Activated CD8-positive, alpha-beta T cell treated with anti-CD3 and anti-CD28 coated beads for 36 hours (primary cell): ENCODE measurements around the gene FNIP1. TPM values are rescaled to one million over a fixed set of nuclear protein-coding genes. Genes with fewer than 3 reads are reported as not detected.

Experiments
- ATAC-seq: fragments of 200-7000 bp; cut with Tn5 transposase; one replicate; pipeline ENCODE4 v1.10.0; 2021; ENCODE audit warnings: mild to moderate bottlenecking, moderate library complexity
- CTCF ChIA-PET: fragments of 350-600 bp; sonication (Branson Sonifier 250); formaldehyde crosslinking; loops from one replicate; lab custom pipeline; 2021; ENCODE audit warnings: antibody characterized with exemption; lab: Charles Lee
- POLR2A ChIA-PET: fragments of 350-600 bp; sonication (Branson Sonifier 250); formaldehyde crosslinking; loops from one replicate; lab custom pipeline; 2021; ENCODE audit warnings: antibody characterized with exemption; lab: Charles Lee
- DNase-seq: peaks from one replicate; pipeline ENCODE4 v3.0.0-alpha.2; 2020
- H3K27ac Mint-ChIP-seq: one replicate; pipeline ENCODE4 v1.8.0; 2021; ENCODE audit warnings: mild to moderate bottlenecking, mixed read lengths
- H3K27me3 Mint-ChIP-seq: one replicate; pipeline ENCODE4 v1.8.0; 2021; ENCODE audit warnings: mixed read lengths
- H3K36me3 Mint-ChIP-seq: one replicate; pipeline ENCODE4 v1.8.0; 2021; ENCODE audit warnings: low read depth, mixed read lengths
- H3K4me1 Mint-ChIP-seq: one replicate; pipeline ENCODE4 v1.8.0; 2021; ENCODE audit warnings: low read depth, mixed read lengths
- H3K4me3 Mint-ChIP-seq: one replicate; pipeline ENCODE4 v1.8.0; 2021; ENCODE audit warnings: mild to moderate bottlenecking, moderate library complexity, mixed read lengths
- H3K9me3 Mint-ChIP-seq: one replicate; pipeline ENCODE4 v1.8.0; 2021; ENCODE audit warnings: mixed read lengths
- CTCF ChIP-seq: fragments of 200-600 bp; IDR thresholded peaks from one replicate; pipeline ENCODE4 v1.8.0; 2022; ENCODE audit warnings: antibody characterized with exemption, mild to moderate bottlenecking
- intact Hi-C: fragments of 100-400 bp; cut with micrococcal nuclease; formaldehyde crosslinking; loops from one replicate; pipeline ENCODE4 v1.10.0; 2022
- total RNA-seq, 2 experiments: library from RNA; stranded (reverse); gene quantifications; one replicate each; pipeline ENCODE4 v1.2.3, GENCODE V29; 2021

FNIP1 gene
- total RNA-seq, 2 experiments from 2014 or later: 15.9 to 16.0 TPM

- no peaks in the 10 kb centered on the region for H3K9me3 Mint-ChIP-seq
- DNase-seq (no peak), ATAC-seq (no peak)
- TF ChIP-seq CTCF: no peak
- peaks cover 41% of the 10 kb centered on the region for H3K4me1 Mint-ChIP-seq
- intact Hi-C loops: no loop called here
- H3K27me3 Mint-ChIP-seq: no peaks in the 10 kb centered on the region
- ChIA-PET POLR2A (interaction anchor here (1.0 kb wide), 1 partner anchor 9 kb away, joined by 4 read pairs; no protein-coding TSS in a partner anchor), CTCF (interaction anchor here (0.9 to 1.5 kb wide), 4 partner anchors 18 to 198 kb away, joined by 3 read pairs; no protein-coding TSS in a partner anchor)
- H3K36me3 Mint-ChIP-seq: peaks cover 14% of the 10 kb centered on the region
- no peak overlapping the region for H3K27ac Mint-ChIP-seq
- H3K4me3 Mint-ChIP-seq: no peak overlapping the region
Observed at GRCh38 chr5:131787736-131788135, 9.1 kb downstream of the FNIP1 start.

- H3K27me3 Mint-ChIP-seq: no peaks in the 10 kb centered on the region
Observed at GRCh38 chr5:131786900-131787692, 9.7 kb downstream of the FNIP1 start.

GRCh38 chr5:131786036-131786435, 10.8 kb downstream of the FNIP1 start:
- intact Hi-C loops: no loop called here
- Mint-ChIP-seq H3K4me1 (peaks cover 41% of the 10 kb centered on the region), H3K27me3 (no peaks in the 10 kb centered on the region), H3K27ac (no peak overlapping the region), H3K4me3 (no peak overlapping the region), H3K9me3 (peaks cover 1% of the 10 kb centered on the region), H3K36me3 (peaks cover 19% of the 10 kb centered on the region)
- CTCF ChIA-PET: interaction anchor here (1.0 to 1.2 kb wide), 2 partner anchors 12 to 197 kb away, joined by 3 to 4 read pairs; no protein-coding TSS in a partner anchor
- TF ChIP-seq CTCF: no peak
- ATAC-seq (no peak), DNase-seq (no peak)
- POLR2A ChIA-PET: interaction anchor here (0.7 kb wide), 1 partner anchor 659 kb away, joined by 3 read pairs; no protein-coding TSS in a partner anchor

More at GRCh38 chr5:131786900-131787692, 9.7 kb downstream of the FNIP1 start:
- ChIA-PET CTCF (interaction anchor here (1.1 to 1.5 kb wide), 4 partner anchors 13 to 36 kb away, joined by 3 to 4 read pairs (median 3); no protein-coding TSS in a partner anchor), POLR2A (no interaction called here)
- H3K4me3 Mint-ChIP-seq: no peak overlapping the region
- H3K4me1 Mint-ChIP-seq: peaks cover 39% of the 10 kb centered on the region
- intact Hi-C loops: no loop called here
- no peaks in the 10 kb centered on the region for H3K9me3 Mint-ChIP-seq
- TF ChIP-seq CTCF: no peak
- ATAC-seq (no peak), DNase-seq (no peak)
- no peak overlapping the region for H3K27ac Mint-ChIP-seq
- H3K36me3 Mint-ChIP-seq: peaks cover 16% of the 10 kb centered on the region

- ATAC-seq (no peak), DNase-seq (no peak)
- Mint-ChIP-seq H3K27ac (no peak overlapping the region), H3K36me3 (peaks cover 16% of the 10 kb centered on the region), H3K4me3 (no peak overlapping the region), H3K27me3 (no peaks in the 10 kb centered on the region), H3K4me1 (peaks cover 35% of the 10 kb centered on the region), H3K9me3 (peaks cover 1% of the 10 kb centered on the region)
- no peak for TF ChIP-seq CTCF
- ChIA-PET CTCF (no interaction called here), POLR2A (interaction anchor here (1.2 kb wide), 1 partner anchor 13 kb away, joined by 3 read pairs; no protein-coding TSS in a partner anchor)
- intact Hi-C loops: no loop called here
Observed at GRCh38 chr5:131783874-131784273, 12.9 kb downstream of the FNIP1 start.

- H3K27ac Mint-ChIP-seq: no peak overlapping the region
- peaks cover 16% of the 10 kb centered on the region for H3K36me3 Mint-ChIP-seq
- no peaks in the 10 kb centered on the region for H3K27me3 Mint-ChIP-seq
- peaks cover 33% of the 10 kb centered on the region for H3K4me1 Mint-ChIP-seq
- intact Hi-C loops: no loop called here
- H3K4me3 Mint-ChIP-seq: no peak overlapping the region
- no peak for ATAC-seq
- H3K9me3 Mint-ChIP-seq: peaks cover 1% of the 10 kb centered on the region
- POLR2A ChIA-PET: interaction anchor here (0.6 to 1.2 kb wide), 2 partner anchors 14 to 159 kb away, joined by 3 to 5 read pairs; no protein-coding TSS in a partner anchor
- TF ChIP-seq CTCF: no peak
- no peak for DNase-seq
- CTCF ChIA-PET: no interaction called here
Observed at GRCh38 chr5:131783357-131783756, 13.5 kb downstream of the FNIP1 start.
